Calu3 (cell line): ENCODE results near the gene ZNF576. TPM values are rescaled to one million over a fixed set of nuclear protein-coding genes. Genes with fewer than 3 reads are reported as not detected.

Source experiments
- BruUV-seq: library from RNA; stranded (reverse); fragments of 400-500 nt; replicated peaks from 2 replicates; lab custom pipeline; 2021; lab: Mats Ljungman, UMichigan
- CTCF ChIA-PET: fragments of 300-600 bp; sonication (Branson Sonifier 250); formaldehyde crosslinking; loops from one replicate; lab custom pipeline; 2022; ENCODE audit warnings: antibody characterized with exemption; lab: Charles Lee
- DNase-seq: peaks from one replicate; pipeline ENCODE4 v3.0.0; 2022
- H3K27ac Mint-ChIP-seq: one replicate; pipeline ENCODE4 v1.8.0; 2022; ENCODE audit warnings: mixed read lengths; ENCODE audit not compliant: unreplicated experiment
- H3K27me3 Mint-ChIP-seq: one replicate; pipeline ENCODE4 v1.8.0; 2022; ENCODE audit warnings: mixed read lengths; ENCODE audit not compliant: unreplicated experiment
- H3K36me3 Mint-ChIP-seq: one replicate; pipeline ENCODE4 v1.8.0; 2022; ENCODE audit warnings: mild to moderate bottlenecking, moderate library complexity, mixed read lengths; ENCODE audit not compliant: insufficient read depth, unreplicated experiment
- H3K4me1 Mint-ChIP-seq: one replicate; pipeline ENCODE4 v1.8.0; 2022; ENCODE audit warnings: mild to moderate bottlenecking, low read depth, mixed read lengths; ENCODE audit not compliant: unreplicated experiment
- H3K4me3 Mint-ChIP-seq: one replicate; pipeline ENCODE4 v1.8.0; 2022; ENCODE audit warnings: mild to moderate bottlenecking, low read depth, moderate library complexity, mixed read lengths; ENCODE audit not compliant: unreplicated experiment
- H3K9me3 Mint-ChIP-seq: one replicate; pipeline ENCODE4 v1.8.0; 2022; ENCODE audit warnings: low read depth, mixed read lengths; ENCODE audit not compliant: unreplicated experiment
- CTCF ChIP-seq: fragments of 200-600 bp; IDR thresholded peaks from one replicate; pipeline ENCODE4 v1.8.0; 2022; ENCODE audit warnings: antibody characterized with exemption; ENCODE audit not compliant: unreplicated experiment
- intact Hi-C: fragments of 100-400 bp; cut with micrococcal nuclease; formaldehyde crosslinking; loops from one replicate; pipeline ENCODE4 v1.10.0; 2022; ENCODE audit not compliant: unreplicated experiment
- total RNA-seq: library from RNA; stranded (reverse); gene quantifications from 2 replicates; pipeline ENCODE4 v1.2.3, GENCODE V29; 2022

The ZNF576 gene
- total RNA-seq, 1 experiment from 2014 or later = 20.7 TPM

- Mint-ChIP-seq H3K9me3 (no peaks in the 10 kb centered on the region), H3K27ac (no peak overlapping the region), H3K4me1 (no peaks in the 10 kb centered on the region), H3K4me3 (no peak overlapping the region), H3K27me3 (no peaks in the 10 kb centered on the region), H3K36me3 (peaks cover 33% of the 10 kb centered on the region)
- CTCF ChIA-PET = no interaction called here
- no peak for DNase-seq
- TF ChIP-seq CTCF = no peak
- intact Hi-C loops = no loop called here
- no TSS peak for BruUV-seq
These were observed 44.3 kb upstream of the ZNF576 start for GRCh38 chr19:43552198-43552450.

- TSS peak; percentile 24 for BruUV-seq
- Mint-ChIP-seq H3K27me3 (no peaks in the 10 kb centered on the region), H3K4me3 (no peak overlapping the region), H3K9me3 (no peaks in the 10 kb centered on the region), H3K4me1 (no peaks in the 10 kb centered on the region), H3K27ac (no peak overlapping the region), H3K36me3 (peaks cover 31% of the 10 kb centered on the region)
- intact Hi-C loops = no loop called here
- CTCF ChIA-PET = no interaction called here
- no peak for TF ChIP-seq CTCF
- DNase-seq = no peak
These were observed 43.8 kb upstream of the ZNF576 start for GRCh38 chr19:43552616-43553015.

- CTCF ChIA-PET = no interaction called here
- peaks cover 30% of the 10 kb centered on the region for H3K36me3 Mint-ChIP-seq
- no TSS peak for BruUV-seq
These were observed 42.7 kb upstream of the ZNF576 start for GRCh38 chr19:43553656-43554055.

GRCh38 chr19:43554317-43554895 lies 42.0 kb upstream of the ZNF576 start:
- no peaks in the 10 kb centered on the region for H3K9me3 Mint-ChIP-seq
- DNase-seq = no peak
- intact Hi-C loops = no loop called here
- no peak for TF ChIP-seq CTCF
- H3K36me3 Mint-ChIP-seq = peaks cover 32% of the 10 kb centered on the region
- no TSS peak for BruUV-seq
- H3K27ac Mint-ChIP-seq = no peak overlapping the region
- H3K4me3 Mint-ChIP-seq = no peak overlapping the region
- no peaks in the 10 kb centered on the region for H3K27me3 Mint-ChIP-seq
- no peaks in the 10 kb centered on the region for H3K4me1 Mint-ChIP-seq
- CTCF ChIA-PET = interaction anchor here (0.6 to 1.2 kb wide), 6 partner anchors 8 to 255 kb away, joined by 3 to 6 read pairs (median 3); no protein-coding TSS in a partner anchor

More at GRCh38 chr19:43553656-43554055, 42.7 kb upstream of the ZNF576 start:
- no peak for TF ChIP-seq CTCF
- H3K27ac Mint-ChIP-seq = no peak overlapping the region
- intact Hi-C loops = no loop called here
- no peaks in the 10 kb centered on the region for H3K9me3 Mint-ChIP-seq
- DNase-seq = no peak
- no peaks in the 10 kb centered on the region for H3K4me1 Mint-ChIP-seq
- H3K27me3 Mint-ChIP-seq = no peaks in the 10 kb centered on the region
- H3K4me3 Mint-ChIP-seq = no peak overlapping the region
